Left cardiac atrium (tissue), 4 donors: ENCODE measurements around the gene SEPTIN5. TPM values are rescaled to one million over a fixed set of nuclear protein-coding genes. Genes with fewer than 3 reads are reported as not detected.

Source experiments
- ATAC-seq, 2 donors: fragments of 200-7000 bp; cut with Tn5 transposase; one replicate each; pipeline ENCODE4 v1.9.1; 2020; ENCODE audit warnings: mild to moderate bottlenecking in 2 of 2, moderate library complexity in 2 of 2
- DNase-seq: peaks from one replicate; pipeline ENCODE4 v3.0.0-alpha.2; 2020
- intact Hi-C, 2 donors: fragments of 100-400 bp; cut with DNase I; formaldehyde crosslinking; loops; one replicate each; pipeline versions ENCODE4 v1.14.1 to v1.15.1; 2022 to 2023
- total RNA-seq, 2 donors: library from RNA; stranded (reverse); fragmentation: NEBNext Ultra II Directional; extraction: Animal tissue kit (Norgen Biotek cat#: 25700); gene quantifications; one replicate each; pipeline ENCODE4 v1.2.1, GENCODE V29; 2021
- donor health status: DM: no; HTN: yes; CAD: no.
- donor health status: DM: no; HTN: yes; CAD: no; lungs with severe emphysema.
- donor health status: DM: yes; HTN: yes; CAD: no.
- donor health status: Dilated cardiomyopathy.

The SEPTIN5 gene
- total RNA-seq, 2 donors from 2014 or later = 118 to 127 TPM

GRCh38 chr22:19764299-19764593 lies 49.9 kb downstream of the SEPTIN5 start:
- intact Hi-C loops = no loop called here
- DNase-seq (no peak), ATAC-seq (no peak)

- DNase-seq (no peak), ATAC-seq (no peak)
- intact Hi-C loops = no loop called here
These were observed 50.6 kb downstream of the SEPTIN5 start for GRCh38 chr22:19764636-19765476.

- intact Hi-C loops = no loop called here
- DNase-seq (peak; percentile 53), ATAC-seq (peak in 1 of 2 donors; percentile 14)
These were observed 51.4 kb downstream of the SEPTIN5 start for GRCh38 chr22:19765477-19766239.

GRCh38 chr22:19766240-19766510 lies 51.9 kb downstream of the SEPTIN5 start:
- no peak for ATAC-seq
- intact Hi-C loops = no loop called here
- no peak for DNase-seq

- DNase-seq (peak; percentile 60), ATAC-seq (peak; percentile 38 to 47)
- intact Hi-C loops = no loop called here
These were observed 52.5 kb downstream of the SEPTIN5 start for GRCh38 chr22:19766511-19767426.

GRCh38 chr22:19767427-19768341 lies 53.4 kb downstream of the SEPTIN5 start:
- no peak for DNase-seq
- peak; percentile 2 to 24 for ATAC-seq

GRCh38 chr22:19769393-19769715 lies 55.1 kb downstream of the SEPTIN5 start:
- no peak for ATAC-seq
- intact Hi-C loops = no loop called here
- peak; percentile 15 for DNase-seq

More at GRCh38 chr22:19767427-19768341, 53.4 kb downstream of the SEPTIN5 start:
- intact Hi-C loops = no loop called here

- intact Hi-C loops = no loop called here
- DNase-seq = no peak
These were observed 56.3 kb downstream of the SEPTIN5 start for GRCh38 chr22:19770349-19771220.

GRCh38 chr22:19772422-19772672 lies 58.0 kb downstream of the SEPTIN5 start:
- no peak for ATAC-seq
- intact Hi-C loops = no loop called here
- DNase-seq = no peak

More at GRCh38 chr22:19770349-19771220, 56.3 kb downstream of the SEPTIN5 start:
- no peak for ATAC-seq

Other genes starting within 250 kb of the SEPTIN5 start
- 10 to 100 TPM; 43.8 to 46.9 TPM for gene UFD1, start 235.3 kb upstream of the SEPTIN5 start, total RNA-seq
- 1 to 10 TPM in 1 of 2 donors, under 1 TPM in 1; 0.34 to 2.1 TPM for gene CDC45, start 234.6 kb upstream of the SEPTIN5 start, total RNA-seq
- gene CLDN5, start 190.1 kb upstream of the SEPTIN5 start, total RNA-seq = 10 to 100 TPM; 23.3 to 42.1 TPM
- not detected for gene GP1BB, start 9.0 kb downstream of the SEPTIN5 start, total RNA-seq
- 1 to 10 TPM in 1 of 2 donors, under 1 TPM in 1; 0.47 to 2.4 TPM for gene TBX1, start 46.3 kb downstream of the SEPTIN5 start, total RNA-seq
- 1 to 10 TPM; 2.5 to 4.5 TPM for gene GNB1L, start 140.4 kb downstream of the SEPTIN5 start, total RNA-seq
- 1 to 10 TPM; 6.8 to 7.7 TPM for gene RTL10, start 140.4 kb downstream of the SEPTIN5 start, total RNA-seq
- 100 to 1,000 TPM; 101 to 103 TPM for gene COMT, start 227.3 kb downstream of the SEPTIN5 start, total RNA-seq
- gene TXNRD2, start 227.3 kb downstream of the SEPTIN5 start, total RNA-seq = 10 to 100 TPM; 22.7 to 29.6 TPM